ENCODE data around the gene USP20.

USP20 gene

GRCh38 chr9:129815278-129815677 is 20.0 kb upstream of the USP20 start:
- DNase-seq = no peak
- Histone ChIP-seq H3K27me3 (replicated peaks) (no peaks in the 10 kb centered on the region), H3K36me3 (replicated peaks) (peaks cover 48% of the 10 kb centered on the region), H3K27ac (no peak overlapping the region), H3K4me3 (ENCODE audit: low read depth, low read length) (no peak overlapping the region)
- in situ Hi-C loops (cut with HindIII; ENCODE audit: low pct_ligation_motif_present, low sequenced_read_pairs) = no loop called here
- TF ChIP-seq, protein P1, sequence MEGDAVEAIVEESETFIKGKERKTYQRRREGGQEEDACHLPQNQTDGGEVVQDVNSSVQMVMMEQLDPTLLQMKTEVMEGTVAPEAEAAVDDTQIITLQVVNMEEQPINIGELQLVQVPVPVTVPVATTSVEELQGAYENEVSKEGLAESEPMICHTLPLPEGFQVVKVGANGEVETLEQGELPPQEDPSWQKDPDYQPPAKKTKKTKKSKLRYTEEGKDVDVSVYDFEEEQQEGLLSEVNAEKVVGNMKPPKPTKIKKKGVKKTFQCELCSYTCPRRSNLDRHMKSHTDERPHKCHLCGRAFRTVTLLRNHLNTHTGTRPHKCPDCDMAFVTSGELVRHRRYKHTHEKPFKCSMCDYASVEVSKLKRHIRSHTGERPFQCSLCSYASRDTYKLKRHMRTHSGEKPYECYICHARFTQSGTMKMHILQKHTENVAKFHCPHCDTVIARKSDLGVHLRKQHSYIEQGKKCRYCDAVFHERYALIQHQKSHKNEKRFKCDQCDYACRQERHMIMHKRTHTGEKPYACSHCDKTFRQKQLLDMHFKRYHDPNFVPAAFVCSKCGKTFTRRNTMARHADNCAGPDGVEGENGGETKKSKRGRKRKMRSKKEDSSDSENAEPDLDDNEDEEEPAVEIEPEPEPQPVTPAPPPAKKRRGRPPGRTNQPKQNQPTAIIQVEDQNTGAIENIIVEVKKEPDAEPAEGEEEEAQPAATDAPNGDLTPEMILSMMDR (IDR thresholded peaks at IDR 0.05; ENCODE audit: low read depth, low read length, missing control alignments) = no peak

DNA sequence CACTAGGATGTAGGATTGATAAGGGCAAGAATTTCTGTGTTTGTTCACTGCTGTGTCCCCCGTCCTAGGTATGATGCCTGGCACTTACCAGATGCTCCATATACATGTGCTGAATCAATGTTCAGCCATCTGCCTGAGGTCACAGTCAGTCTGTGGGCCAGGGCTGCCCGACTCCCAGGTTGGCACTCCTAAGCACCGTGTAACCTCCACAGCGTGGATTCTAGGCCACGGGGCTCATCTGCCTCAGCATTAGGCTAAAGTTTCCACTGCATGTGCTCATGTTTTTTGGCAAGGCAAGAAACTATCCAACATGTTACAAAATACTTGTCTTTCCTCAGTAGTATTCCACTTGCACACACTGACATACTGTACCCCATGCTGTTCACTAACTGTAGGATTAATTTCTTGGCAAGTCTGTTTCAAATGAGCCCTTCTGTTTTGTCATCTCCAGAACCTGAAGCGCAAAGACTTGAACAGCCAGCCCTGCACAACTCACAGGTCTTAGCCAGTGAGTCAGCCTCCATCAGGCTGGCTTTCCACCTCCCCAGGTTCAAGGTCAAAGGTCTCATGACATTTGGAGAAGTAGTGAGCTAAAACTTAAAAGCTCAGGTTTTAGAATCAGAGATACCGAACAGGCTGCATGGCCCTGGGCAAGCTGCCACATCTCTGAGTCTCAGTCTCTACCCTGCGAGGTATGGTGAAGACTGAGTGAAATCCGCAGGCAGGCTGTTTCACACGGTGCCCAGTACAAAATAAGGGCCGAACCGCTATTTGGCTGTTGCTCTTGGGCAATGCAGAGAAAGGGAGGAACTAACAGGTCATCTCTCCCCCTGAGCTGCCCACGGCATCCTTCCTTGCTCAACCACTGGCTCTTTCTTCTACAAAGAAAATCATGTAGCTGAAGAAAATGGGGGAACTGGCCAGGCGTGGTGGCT is 18.5 kb upstream of the USP20 start:
- no peak overlapping the region for H3K4me3 ChIP-seq (ENCODE audit: low read depth, low read length)
- H3K27me3 ChIP-seq (replicated peaks) = no peaks in the 10 kb centered on the region
- in situ Hi-C loops (cut with HindIII; ENCODE audit: low pct_ligation_motif_present, low sequenced_read_pairs) = no loop called here

GRCh38 chr9:129822898-129823541 is 12.2 kb upstream of the USP20 start:
- H3K27ac ChIP-seq = no peak overlapping the region
- peaks cover 43% of the 10 kb centered on the region for H3K36me3 ChIP-seq (replicated peaks)
- H3K4me3 ChIP-seq (ENCODE audit: low read depth, low read length) = peak overlapping the region; percentile 87
- TF ChIP-seq, protein P1 (IDR thresholded peaks at IDR 0.05; ENCODE audit: low read depth, low read length, missing control alignments) = no peak
- in situ Hi-C loops (cut with HindIII; ENCODE audit: low pct_ligation_motif_present, low sequenced_read_pairs) = no loop called here
- no peaks in the 10 kb centered on the region for H3K27me3 ChIP-seq (replicated peaks)
- no peak for DNase-seq

More for the DNA sequence above, 18.5 kb upstream of the USP20 start:
- no peak for DNase-seq
- Histone ChIP-seq H3K27ac (no peak overlapping the region), H3K36me3 (replicated peaks) (peaks cover 57% of the 10 kb centered on the region)
- TF ChIP-seq, protein P1 (IDR thresholded peaks at IDR 0.05; ENCODE audit: low read depth, low read length, missing control alignments) = no peak

DNA sequence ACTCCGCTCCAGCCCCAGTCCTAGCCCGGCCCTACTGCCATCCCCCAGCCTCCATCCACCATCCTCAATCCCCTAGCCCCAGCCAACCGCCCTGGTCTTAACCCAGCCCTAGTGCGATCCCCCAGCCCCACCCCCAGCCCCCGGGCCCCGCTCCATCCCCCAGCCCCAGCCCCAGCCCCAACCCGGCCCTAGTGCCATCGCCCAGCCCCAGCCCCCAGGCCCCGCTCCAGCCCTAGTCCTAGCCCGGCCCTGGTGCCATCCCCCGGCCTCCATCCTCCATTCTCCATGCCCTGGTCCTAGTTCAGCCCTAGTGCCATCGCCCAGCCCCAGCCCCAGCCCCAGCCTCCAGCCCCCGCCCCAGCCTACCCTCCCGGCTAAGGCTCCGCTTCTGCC is 11.7 kb upstream of the USP20 start:
- H3K36me3 ChIP-seq (replicated peaks) = peaks cover 40% of the 10 kb centered on the region
- H3K27ac ChIP-seq = peak overlapping the region; percentile 54
- in situ Hi-C loops (cut with HindIII; ENCODE audit: low pct_ligation_motif_present, low sequenced_read_pairs) = no loop called here
- no peak for DNase-seq
- TF ChIP-seq, protein P1 (IDR thresholded peaks at IDR 0.05; ENCODE audit: low read depth, low read length, missing control alignments) = no peak
- no peaks in the 10 kb centered on the region for H3K27me3 ChIP-seq (replicated peaks)
- H3K4me3 ChIP-seq (ENCODE audit: low read depth, low read length) = peak overlapping the region; percentile 87

DNA sequence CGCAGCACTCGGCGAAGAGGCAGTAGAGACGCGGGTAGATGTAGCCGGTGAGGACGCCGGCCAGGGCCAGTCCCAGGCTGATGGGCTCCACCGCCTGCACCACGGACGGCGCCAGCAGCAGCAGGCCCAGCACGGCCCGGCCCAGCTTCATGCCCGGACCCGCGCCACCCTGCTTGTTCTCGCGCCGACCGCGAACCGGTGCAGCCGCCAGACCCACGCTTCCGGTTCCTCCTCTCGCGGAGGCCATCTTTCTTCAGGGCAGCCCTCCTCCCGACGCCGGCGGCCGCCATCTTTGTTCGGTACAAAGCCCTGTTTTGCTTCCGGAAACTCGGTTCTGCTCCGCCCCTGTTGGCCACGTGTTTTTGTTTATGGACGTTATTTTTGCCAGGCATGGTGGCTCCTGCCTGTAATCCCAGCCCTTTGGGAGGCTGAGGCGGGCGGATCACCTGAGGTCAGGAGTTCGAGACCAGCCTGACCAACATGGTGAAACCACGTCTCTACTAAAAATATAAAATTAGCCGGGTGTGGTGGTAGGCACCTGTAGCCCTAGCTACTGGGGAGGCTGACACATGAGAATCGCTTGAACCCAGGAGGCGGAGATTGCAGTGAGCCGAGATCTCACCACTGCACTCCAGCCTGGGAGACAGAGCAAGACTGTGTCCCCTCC is 11.2 kb upstream of the USP20 start, which contains the start of gene TOR1A:
TOR1A (minus strand) TSS at position 202 of the 667 bp plus-strand sequence; CDS start at position 151, 51 bp downstream.
- in situ Hi-C loops (cut with HindIII; ENCODE audit: low pct_ligation_motif_present, low sequenced_read_pairs) = no loop called here
- TF ChIP-seq, protein P1 (IDR thresholded peaks at IDR 0.05; ENCODE audit: low read depth, low read length, missing control alignments) = no peak
- no peaks in the 10 kb centered on the region for H3K27me3 ChIP-seq (replicated peaks)
- H3K27ac ChIP-seq = peak within 1 kb of the TSS; percentile 54
- peaks cover 40% of the 10 kb centered on the region for H3K36me3 ChIP-seq (replicated peaks)
- peak; percentile 90 for DNase-seq
- H3K4me3 ChIP-seq (ENCODE audit: low read depth, low read length) = peak within 1 kb of the TSS; percentile 87

All from brain microvascular endothelial cell (primary cell).